ENCODE data around the gene MYLK4. TPM values are rescaled to one million over a fixed set of nuclear protein-coding genes. Genes with fewer than 3 reads are reported as not detected.

The MYLK4 gene
- total and polyA plus RNA-seq, 2 of the 13 experiments (the other 11 are each of a cell fraction or from before 2014, with no cell fraction given) = 0.26 to 0.29 TPM

GRCh38 chr6:2741756-2742155 is 9.0 kb downstream of the MYLK4 start:
- TF ChIP-seq ZBTB21 (CRISPR knock-in tag; IDR thresholded peaks at IDR 0.05) = no peak
- no peak for TF ChIP-seq THYN1 (CRISPR knock-in tag; IDR thresholded peaks at IDR 0.05; ENCODE audit: borderline replicate concordance, low read depth)
- no peak for TF ChIP-seq REXO4 (CRISPR knock-in tag; IDR thresholded peaks at IDR 0.05; ENCODE audit: borderline replicate concordance)
- TF ChIP-seq TGIF2 (CRISPR knock-in tag; IDR thresholded peaks at IDR 0.05) = no peak
- no peak for TF ChIP-seq FOXK1 (CRISPR knock-in tag; IDR thresholded peaks at IDR 0.05; ENCODE audit: borderline replicate concordance, low read depth)
- TF ChIP-seq NFIC (IDR thresholded peaks at IDR 0.05; ENCODE audit: low read length) = no peak
- no peak for TF ChIP-seq ZNF687 (CRISPR knock-in tag; IDR thresholded peaks at IDR 0.05)
- ATAC-seq = no peak
- Histone ChIP-seq H3K36me3 (replicated peaks in 1 of 2; ENCODE audit: control insufficient read depth in 1 of 2, insufficient read depth in 2 of 2, low read length in 2 of 2) (no peaks in the 10 kb centered on the region), H4K20me1 (ENCODE audit: insufficient read depth, low read length) (no peaks in the 10 kb centered on the region), H2AFZ (ENCODE audit: low read length) (no peak overlapping the region), H3K4me3 (replicated peaks in 1 of 3; ENCODE audit: insufficient read depth in 1 of 3, low read depth in 2 of 3, low read length in 3 of 3) (no peak overlapping the region), H3K27me3 (ENCODE audit: control insufficient read depth in 1 of 2, insufficient read depth in 2 of 2, low read length in 2 of 2) (no peaks in the 10 kb centered on the region), H3K4me1 (ENCODE audit: insufficient read depth, low read length) (peaks cover 41% of the 10 kb centered on the region), H3K79me2 (ENCODE audit: insufficient read depth, low read length) (no peaks in the 10 kb centered on the region), H3K4me2 (ENCODE audit: low read depth, low read length) (no peak overlapping the region), H3K27ac (ENCODE audit: extremely low read length, insufficient read depth, low read length) (no peak overlapping the region), H3K9me3 (ENCODE audit: low read length) (no peaks in the 10 kb centered on the region), H3K9ac (ENCODE audit: insufficient read depth, low read depth, low read length) (no peak overlapping the region)
- in situ Hi-C loops (cut with HindIII; ENCODE audit: extremely low pct_ligation_motif_present, low pct_unique_long_range_greater_than_20kb) (no loop called here), intact Hi-C loops (cut with micrococcal nuclease; ENCODE audit: unreplicated experiment) (loop anchor here (5.0 kb wide), 1 partner anchor 1144 kb away; no protein-coding TSS in a partner anchor)
- DNase-seq (ENCODE audit: low spot score) = no peak
- ChIA-PET CTCF (ENCODE audit: low intra/inter-chr PET ratio, low total read pairs) (no interaction called here), POLR2A (no interaction called here)
- no peak for FAIRE-seq
- WGBS (ENCODE audit: low lambda C conversion rate) = 88% methylated on average over 2 of the region's 2 CpGs
- BruUV-seq (replicated peaks) = no TSS peak

Data from HepG2 (cell line).